ACHN (cell line): ENCODE measurements around the gene ATP9B.
A peak's percentile ranks its signal among the peaks of the same experiment; 100 is the strongest.

Experiments used
- DNase-seq: peaks from one replicate; pipeline ENCODE4 v3.0.0-alpha.2; 2015
- in situ Hi-C: cut with HindIII; loops from 2 replicates; pipeline ENCODE4 v1.10.0; 2017; ENCODE audit warnings: low sequenced_read_pairs, low pct_ligation_motif_present, low pct_unique_long_range_greater_than_20kb

ATP9B gene

GRCh38 chr18:79393635-79394533, 324.7 kb downstream of the ATP9B start:
- peak; percentile 84 for DNase-seq
- in situ Hi-C loops, result no loop called here

GRCh38 chr18:79394534-79395307, 325.5 kb downstream of the ATP9B start:
- DNase-seq, result peak; percentile 37
- in situ Hi-C loops, result no loop called here

- DNase-seq, result no peak
- in situ Hi-C loops, result no loop called here
Observed at GRCh38 chr18:79395308-79395640, 326.1 kb downstream of the ATP9B start.

- DNase-seq, result peak; percentile 61
- in situ Hi-C loops, result no loop called here
Observed at GRCh38 chr18:79395761-79396404, 326.7 kb downstream of the ATP9B start, which contains the start of gene NFATC1. NFATC1 (plus strand) TSS chr18:79395930; CDS start chr18:79396225, 295 bp downstream.

- in situ Hi-C loops, result no loop called here
- peak; percentile 42 for DNase-seq
Observed at GRCh38 chr18:79396431-79397246, 327.4 kb downstream of the ATP9B start.

GRCh38 chr18:79397247-79397829, 328.1 kb downstream of the ATP9B start:
- in situ Hi-C loops, result no loop called here
- no peak for DNase-seq

- DNase-seq, result no peak
- in situ Hi-C loops, result no loop called here
Observed at GRCh38 chr18:79397830-79398761, 328.9 kb downstream of the ATP9B start.

GRCh38 chr18:79399275-79400081, 330.3 kb downstream of the ATP9B start:
- in situ Hi-C loops, result no loop called here
- no peak for DNase-seq

- in situ Hi-C loops, result no loop called here
- DNase-seq, result peak; percentile 20
Observed at GRCh38 chr18:79400091-79400590, 330.9 kb downstream of the ATP9B start.

GRCh38 chr18:79400591-79401381, 331.6 kb downstream of the ATP9B start:
- in situ Hi-C loops, result no loop called here
- DNase-seq, result no peak

GRCh38 chr18:79401494-79402208, 332.5 kb downstream of the ATP9B start:
- DNase-seq, result no peak
- in situ Hi-C loops, result no loop called here

- in situ Hi-C loops, result no loop called here
- DNase-seq, result no peak
Observed at GRCh38 chr18:79402209-79402576, 333.0 kb downstream of the ATP9B start.

- DNase-seq, result no peak
- in situ Hi-C loops, result no loop called here
Observed at GRCh38 chr18:79402977-79403722, 334.0 kb downstream of the ATP9B start.
